WTC11 (cell line): ENCODE measurements around the gene SERP2.

Experiments
- ATF2 ChIP-seq: sonication (generic); formaldehyde crosslinking; IDR thresholded peaks from 2 replicates; pipeline ENCODE4 v1.8.1; 2022; ENCODE audit warnings: low read depth, missing genetic modification reagents, borderline replicate concordance
- CTCF ChIP-seq: fragments of 200-600 bp; IDR thresholded peaks from 2 replicates; pipeline ENCODE4 v1.8.0; 2022; ENCODE audit warnings: antibody characterized with exemption
- FOXJ3 ChIP-seq: sonication (generic); formaldehyde crosslinking; IDR thresholded peaks from 2 replicates; pipeline ENCODE4 v1.9.0; 2021; ENCODE audit warnings: missing genetic modification reagents, mild to moderate bottlenecking, borderline replicate concordance
- MYBL2 ChIP-seq: sonication (generic); formaldehyde crosslinking; IDR thresholded peaks from 2 replicates; pipeline ENCODE4 v1.8.1; 2023; ENCODE audit warnings: mild to moderate bottlenecking, moderate library complexity, missing genetic modification reagents
- NR1H2 ChIP-seq: sonication (generic); formaldehyde crosslinking; IDR thresholded peaks from 2 replicates; pipeline ENCODE4 v1.9.0; 2021; ENCODE audit warnings: mild to moderate bottlenecking, moderate library complexity, missing genetic modification reagents
- TEAD4 ChIP-seq: sonication (generic); formaldehyde crosslinking; IDR thresholded peaks from 2 replicates; pipeline ENCODE4 v1.8.0; 2022; ENCODE audit warnings: mild to moderate bottlenecking, missing genetic modification reagents
- ZBTB43 ChIP-seq: sonication (generic); formaldehyde crosslinking; IDR thresholded peaks from 2 replicates; pipeline ENCODE4 v1.8.1; 2023; ENCODE audit warnings: mild to moderate bottlenecking, missing genetic modification reagents
- ZNF317 ChIP-seq: sonication (generic); formaldehyde crosslinking; IDR thresholded peaks from 2 replicates; pipeline ENCODE4 v1.8.1; 2023; ENCODE audit warnings: low read depth, mild to moderate bottlenecking, moderate library complexity, missing genetic modification reagents, borderline replicate concordance
- ZNF416 ChIP-seq: fragments of 250-450 bp; sonication (Bioruptor Pico); IDR thresholded peaks from 2 replicates; pipeline ENCODE4 v1.9.0; 2021; ENCODE audit warnings: mild to moderate bottlenecking, inconsistent platforms
- TF ChIP-seq, protein P1 (sequence below): sonication (generic); formaldehyde crosslinking; IDR thresholded peaks from 2 replicates; pipeline ENCODE4 v1.8.1; 2023; ENCODE audit warnings: mild to moderate bottlenecking, missing genetic modification reagents, moderate library complexity
- TF ChIP-seq, protein P2 (sequence below): sonication (generic); formaldehyde crosslinking; IDR thresholded peaks from 2 replicates; pipeline ENCODE4 v1.8.1; 2022; ENCODE audit warnings: low read depth, mild to moderate bottlenecking, moderate library complexity, missing genetic modification reagents, borderline replicate concordance

DNA sequence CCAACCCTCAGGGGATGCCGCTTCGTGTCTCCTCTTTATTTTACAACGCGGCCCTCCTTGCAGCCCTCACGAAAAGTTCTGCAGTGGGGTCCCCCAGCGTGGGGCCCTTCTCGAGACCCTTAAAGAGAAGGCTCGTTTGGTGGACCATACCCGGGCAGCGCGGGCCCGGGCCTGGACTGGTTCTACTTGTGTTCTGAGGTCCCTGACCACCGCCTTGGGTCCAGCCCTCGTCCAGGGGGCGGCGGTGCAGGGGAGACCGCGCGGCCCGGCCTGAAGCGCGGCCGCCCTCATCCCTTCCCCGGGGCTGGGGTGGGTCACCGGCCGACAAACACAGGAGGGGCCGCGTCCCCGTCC, 400 bp upstream of the SERP2 start:
- TF ChIP-seq TEAD4 (CRISPR knock-in tag): no peak
- TF ChIP-seq MYBL2 (CRISPR knock-in tag): no peak
- TF ChIP-seq, protein P1, sequence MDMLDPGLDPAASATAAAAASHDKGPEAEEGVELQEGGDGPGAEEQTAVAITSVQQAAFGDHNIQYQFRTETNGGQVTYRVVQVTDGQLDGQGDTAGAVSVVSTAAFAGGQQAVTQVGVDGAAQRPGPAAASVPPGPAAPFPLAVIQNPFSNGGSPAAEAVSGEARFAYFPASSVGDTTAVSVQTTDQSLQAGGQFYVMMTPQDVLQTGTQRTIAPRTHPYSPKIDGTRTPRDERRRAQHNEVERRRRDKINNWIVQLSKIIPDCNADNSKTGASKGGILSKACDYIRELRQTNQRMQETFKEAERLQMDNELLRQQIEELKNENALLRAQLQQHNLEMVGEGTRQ (CRISPR knock-in tag): no peak
- TF ChIP-seq ATF2 (CRISPR knock-in tag): no peak
- no peak for TF ChIP-seq FOXJ3 (CRISPR knock-in tag)
- TF ChIP-seq ZNF317 (CRISPR knock-in tag): no peak
- TF ChIP-seq CTCF: no peak
- no peak for TF ChIP-seq NR1H2 (CRISPR knock-in tag)
- TF ChIP-seq ZBTB43 (CRISPR knock-in tag): no peak
- no peak for TF ChIP-seq ZNF416 (CRISPR knock-in tag)
- TF ChIP-seq, protein P2, sequence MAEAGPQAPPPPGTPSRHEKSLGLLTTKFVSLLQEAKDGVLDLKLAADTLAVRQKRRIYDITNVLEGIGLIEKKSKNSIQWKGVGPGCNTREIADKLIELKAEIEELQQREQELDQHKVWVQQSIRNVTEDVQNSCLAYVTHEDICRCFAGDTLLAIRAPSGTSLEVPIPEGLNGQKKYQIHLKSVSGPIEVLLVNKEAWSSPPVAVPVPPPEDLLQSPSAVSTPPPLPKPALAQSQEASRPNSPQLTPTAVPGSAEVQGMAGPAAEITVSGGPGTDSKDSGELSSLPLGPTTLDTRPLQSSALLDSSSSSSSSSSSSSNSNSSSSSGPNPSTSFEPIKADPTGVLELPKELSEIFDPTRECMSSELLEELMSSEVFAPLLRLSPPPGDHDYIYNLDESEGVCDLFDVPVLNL: no peak
